B cell (primary cell): ENCODE results near the gene SHISA3.

ENCODE experiments used
- EZH2 ChIP-seq: IDR thresholded peaks from 2 replicates; pipeline ENCODE4 v1.6.1; 2012; ENCODE audit warnings: borderline replicate concordance, low read depth, mild to moderate bottlenecking, moderate library complexity, low read length; ENCODE audit not compliant: insufficient read depth, poor library complexity, severe bottlenecking
- TF ChIP-seq, protein P1 (sequence below): fragments of 200-600 bp; IDR thresholded peaks from one replicate; pipeline ENCODE4 v1.8.0; 2022; ENCODE audit warnings: antibody characterized with exemption, mild to moderate bottlenecking

- TF ChIP-seq, protein P1, sequence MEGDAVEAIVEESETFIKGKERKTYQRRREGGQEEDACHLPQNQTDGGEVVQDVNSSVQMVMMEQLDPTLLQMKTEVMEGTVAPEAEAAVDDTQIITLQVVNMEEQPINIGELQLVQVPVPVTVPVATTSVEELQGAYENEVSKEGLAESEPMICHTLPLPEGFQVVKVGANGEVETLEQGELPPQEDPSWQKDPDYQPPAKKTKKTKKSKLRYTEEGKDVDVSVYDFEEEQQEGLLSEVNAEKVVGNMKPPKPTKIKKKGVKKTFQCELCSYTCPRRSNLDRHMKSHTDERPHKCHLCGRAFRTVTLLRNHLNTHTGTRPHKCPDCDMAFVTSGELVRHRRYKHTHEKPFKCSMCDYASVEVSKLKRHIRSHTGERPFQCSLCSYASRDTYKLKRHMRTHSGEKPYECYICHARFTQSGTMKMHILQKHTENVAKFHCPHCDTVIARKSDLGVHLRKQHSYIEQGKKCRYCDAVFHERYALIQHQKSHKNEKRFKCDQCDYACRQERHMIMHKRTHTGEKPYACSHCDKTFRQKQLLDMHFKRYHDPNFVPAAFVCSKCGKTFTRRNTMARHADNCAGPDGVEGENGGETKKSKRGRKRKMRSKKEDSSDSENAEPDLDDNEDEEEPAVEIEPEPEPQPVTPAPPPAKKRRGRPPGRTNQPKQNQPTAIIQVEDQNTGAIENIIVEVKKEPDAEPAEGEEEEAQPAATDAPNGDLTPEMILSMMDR = no peak
- TF ChIP-seq EZH2 = no peak
These were observed 45.2 kb upstream of the SHISA3 start for GRCh38 chr4:42352049-42352448.
